ENCODE data around the gene TRAPPC12.
"Not testable (repeated sequence)": the region's sequence is repeated elsewhere in the genome, so short reads cannot be mapped to it uniquely, and the experiment has no call there.

Gene TRAPPC12

DNA sequence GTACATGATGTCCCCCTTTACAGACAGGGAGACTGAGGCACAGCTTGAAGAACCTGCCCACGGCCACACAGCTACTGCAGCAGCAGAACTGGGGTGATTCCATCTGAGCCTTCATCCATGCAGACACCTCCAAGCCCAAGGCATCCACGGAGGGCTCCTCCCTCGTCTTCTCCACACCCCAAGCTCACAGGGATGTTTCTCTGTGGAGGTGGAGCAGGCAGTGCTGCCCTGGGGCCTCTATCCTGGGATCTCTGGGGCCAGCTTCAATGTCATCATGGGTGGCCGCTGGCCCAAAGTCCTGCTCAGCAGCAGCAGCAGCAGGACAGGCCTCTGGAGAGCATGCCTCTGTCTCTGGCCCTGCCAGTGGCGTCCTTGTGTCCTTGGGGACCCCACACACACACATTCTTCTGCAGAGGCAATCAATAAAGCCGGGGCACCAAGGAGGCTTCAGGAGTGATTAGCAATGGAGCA, 108.6 kb downstream of the TRAPPC12 start:
- DNase-seq = no peak

DNA sequence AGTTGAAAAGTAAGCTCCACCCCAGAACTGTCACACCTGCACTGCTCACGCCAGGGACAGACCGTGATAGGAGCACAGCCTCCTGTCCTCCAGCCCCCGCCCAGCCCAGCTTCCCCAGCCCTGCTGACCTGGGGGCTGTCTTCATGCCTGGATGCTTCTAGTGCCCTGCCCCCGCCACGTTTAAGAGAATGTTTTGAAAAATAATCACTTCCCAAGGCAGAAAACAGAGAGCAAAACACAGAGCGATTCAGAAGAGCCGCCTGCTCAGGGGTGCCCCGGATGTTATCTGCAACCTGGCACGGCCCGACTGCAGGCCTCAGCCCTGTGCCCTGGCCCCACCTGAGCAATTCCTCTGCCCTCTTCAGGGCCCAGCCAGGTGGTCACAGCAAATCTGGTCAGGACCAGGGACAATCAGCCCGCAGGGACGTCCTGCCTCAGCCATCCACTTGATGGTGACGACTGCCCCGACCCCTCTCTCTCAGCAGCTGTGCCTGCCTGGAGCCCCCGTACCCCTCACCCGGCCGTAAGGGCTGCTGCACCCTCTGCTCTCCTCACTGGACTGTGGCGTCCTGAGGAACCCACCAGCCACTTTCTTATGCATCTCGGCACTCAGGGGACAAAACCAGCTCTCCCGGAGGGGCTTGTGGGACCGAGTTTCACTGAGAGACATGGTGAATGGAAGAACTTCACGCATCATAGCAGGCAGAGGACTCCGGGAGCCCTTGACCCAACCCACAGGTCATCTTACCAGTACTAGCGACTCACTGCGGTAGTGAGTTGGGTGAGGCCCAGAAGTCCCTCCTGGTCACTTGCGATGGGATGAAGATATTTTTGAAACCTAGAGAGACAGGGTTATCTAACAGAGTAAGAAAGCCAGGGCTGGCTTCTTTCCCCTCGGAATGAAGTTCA, 109.6 kb downstream of the TRAPPC12 start:
- no peak for DNase-seq

DNA sequence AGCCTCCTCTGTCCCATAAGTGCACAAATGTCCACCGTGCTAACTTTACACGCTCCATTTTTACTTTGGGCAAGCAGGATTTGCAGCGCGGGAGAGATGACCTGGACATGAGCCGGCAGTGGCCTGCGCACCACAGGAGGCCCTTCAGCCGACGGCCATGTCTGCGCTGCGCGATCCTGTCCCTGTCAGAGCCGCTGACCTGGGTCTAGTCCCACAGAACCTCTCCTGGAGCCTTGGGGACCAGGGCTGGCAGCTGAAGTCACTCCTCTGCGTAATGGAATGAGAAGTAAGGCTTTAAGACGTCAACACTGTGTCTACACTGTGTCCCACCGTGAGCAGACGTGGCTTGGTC, 110.2 kb downstream of the TRAPPC12 start:
- no peak for DNase-seq

DNA sequence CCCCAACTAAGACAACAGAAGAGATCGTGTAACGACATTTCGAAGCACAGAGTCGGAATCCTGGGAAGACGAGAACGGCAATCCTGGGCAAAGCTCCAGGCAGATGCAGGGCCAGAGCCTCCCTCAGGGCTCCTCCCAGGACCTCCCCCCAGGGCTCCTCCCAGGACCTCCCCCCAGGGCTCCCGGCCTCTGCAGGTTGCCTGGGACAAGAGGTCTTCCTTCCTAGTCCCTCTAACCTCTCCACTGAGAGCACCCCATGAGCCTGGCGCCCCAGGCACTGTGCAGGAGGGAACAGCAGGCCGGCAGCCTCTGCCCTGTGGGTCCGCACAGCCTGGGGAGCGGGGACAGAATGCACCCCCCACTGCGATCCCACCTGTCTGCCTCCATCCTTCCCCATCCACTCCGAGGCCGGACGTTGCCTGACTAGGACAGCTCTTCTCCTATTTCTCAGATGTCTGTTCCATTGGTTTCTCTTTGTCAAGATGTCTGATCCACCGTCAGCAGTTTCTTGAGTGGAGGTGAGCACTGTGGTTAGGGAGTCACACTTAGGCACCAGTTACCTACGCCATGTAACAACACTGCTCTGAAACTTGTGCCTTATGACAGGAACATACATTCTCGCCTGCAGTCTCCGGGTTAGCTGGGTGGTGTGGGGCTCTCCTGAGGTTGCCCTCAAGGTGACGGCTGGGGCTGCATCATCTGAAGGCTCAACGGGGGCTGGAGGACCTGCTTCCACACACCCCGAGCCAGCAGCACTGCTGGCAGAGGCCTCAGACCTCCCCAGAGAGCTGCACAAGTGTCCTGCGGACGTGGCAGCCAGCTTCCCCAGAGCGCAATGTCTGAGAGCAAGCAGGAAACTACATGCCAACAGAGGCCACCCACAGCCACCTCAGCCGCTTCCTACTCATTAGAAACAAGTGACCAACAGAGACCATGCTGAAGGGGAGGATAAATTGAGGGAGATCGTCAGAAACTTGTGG, 111.0 kb downstream of the TRAPPC12 start:
- DNase-seq = no peak

DNA sequence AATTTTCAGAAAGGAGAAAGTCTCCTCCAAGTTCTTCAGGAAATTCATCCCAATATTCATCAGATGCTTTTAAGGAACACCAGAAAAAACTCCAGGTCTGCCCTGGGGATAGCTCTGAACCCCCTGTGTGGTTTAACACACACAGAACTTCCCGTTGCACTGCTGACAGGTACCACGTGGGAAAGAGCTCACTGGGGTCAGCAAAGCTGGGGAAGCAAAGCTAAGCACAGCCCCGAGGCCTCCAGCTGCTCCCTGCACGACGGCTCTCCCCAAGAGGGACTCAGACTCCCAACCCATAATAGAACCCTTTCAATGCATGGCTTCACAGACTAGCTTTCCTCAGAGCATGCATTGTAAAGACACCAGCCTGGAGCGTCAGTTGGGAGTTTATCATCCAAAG, 111.8 kb downstream of the TRAPPC12 start:
- DNase-seq = no peak

DNA sequence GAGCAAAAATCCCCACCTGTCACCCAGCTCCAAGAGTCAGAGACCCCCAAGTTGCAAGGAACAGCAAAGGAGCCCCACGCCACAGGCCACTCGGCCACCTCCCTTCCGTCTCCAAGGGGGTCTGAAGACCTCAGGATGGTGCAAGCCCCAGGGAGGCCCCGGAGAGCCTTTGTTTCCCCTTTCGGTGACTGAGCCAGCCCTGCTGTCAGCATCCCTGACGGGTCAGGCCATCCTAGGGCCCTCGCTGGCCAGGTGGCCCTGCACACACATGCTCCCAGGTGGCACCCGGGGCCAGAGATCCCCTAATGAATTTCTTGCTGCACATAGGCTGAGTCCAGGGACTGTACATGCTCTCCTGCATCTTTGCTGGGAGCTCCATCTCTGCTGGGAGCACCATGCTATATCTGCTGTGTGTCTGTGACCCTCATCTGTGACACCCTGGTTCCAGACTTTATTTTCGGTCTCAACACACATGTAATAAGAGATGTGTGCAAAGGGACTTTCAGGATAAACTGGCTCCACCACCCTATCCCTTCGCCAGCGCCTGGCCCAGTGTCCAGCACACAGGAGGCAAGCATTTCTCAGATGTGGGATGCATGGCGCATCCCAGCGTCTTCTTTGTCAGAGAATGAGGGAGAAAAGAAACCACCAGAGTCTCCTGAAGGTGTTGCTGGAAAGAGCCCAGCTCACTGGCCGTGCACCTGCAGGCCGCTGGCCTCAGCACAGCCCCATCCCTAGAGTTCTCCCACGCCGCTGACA, 112.4 kb downstream of the TRAPPC12 start:
- DNase-seq = no peak

DNA sequence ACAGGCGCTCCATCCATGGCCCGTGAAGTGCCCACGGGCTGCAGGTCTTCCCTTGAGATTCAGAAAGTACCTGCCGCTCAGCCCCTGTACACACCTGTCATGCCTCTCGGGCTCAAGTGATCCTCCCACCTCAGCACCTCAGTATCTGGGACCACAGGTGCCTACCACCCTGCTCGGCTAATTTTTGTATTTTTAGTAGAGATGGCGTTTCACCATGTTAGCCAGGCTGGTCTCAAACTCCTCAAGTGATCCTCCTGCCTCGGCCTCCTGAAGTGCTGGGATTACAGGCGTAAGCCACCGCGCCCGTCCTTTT, 112.9 kb downstream of the TRAPPC12 start:
- DNase-seq = not testable (repeated sequence)

DNA sequence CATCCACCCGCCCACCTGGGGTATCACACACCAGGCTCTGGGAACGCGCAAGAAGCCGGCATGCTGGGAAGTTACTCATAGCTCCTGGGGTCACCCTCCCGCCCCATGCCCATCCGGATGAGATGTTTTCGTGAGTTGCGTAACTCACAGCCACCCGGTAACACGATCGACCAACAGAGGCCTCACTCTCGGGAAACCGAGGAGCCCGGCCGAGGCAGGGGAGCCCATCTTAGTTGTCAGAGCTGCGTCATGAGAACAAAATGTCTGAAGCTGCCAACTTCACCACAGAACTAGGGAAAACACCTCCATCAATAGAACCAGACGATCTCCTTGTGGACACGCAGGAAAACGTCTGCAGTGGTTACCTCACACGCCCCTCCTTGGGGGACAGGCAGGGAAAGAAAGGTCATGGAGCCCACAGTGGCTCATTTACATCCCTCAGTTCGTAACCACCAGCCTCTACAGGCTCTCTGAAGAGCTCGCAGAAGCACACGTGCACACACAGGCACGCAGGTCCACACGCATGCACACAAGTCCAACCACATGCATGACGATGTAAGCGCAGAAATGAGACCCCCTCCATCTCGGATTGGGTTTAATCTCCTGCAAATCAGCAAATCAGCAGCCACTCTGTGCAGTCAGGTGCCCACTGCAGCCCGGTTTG, 113.6 kb downstream of the TRAPPC12 start:
- no peak for DNase-seq

DNA sequence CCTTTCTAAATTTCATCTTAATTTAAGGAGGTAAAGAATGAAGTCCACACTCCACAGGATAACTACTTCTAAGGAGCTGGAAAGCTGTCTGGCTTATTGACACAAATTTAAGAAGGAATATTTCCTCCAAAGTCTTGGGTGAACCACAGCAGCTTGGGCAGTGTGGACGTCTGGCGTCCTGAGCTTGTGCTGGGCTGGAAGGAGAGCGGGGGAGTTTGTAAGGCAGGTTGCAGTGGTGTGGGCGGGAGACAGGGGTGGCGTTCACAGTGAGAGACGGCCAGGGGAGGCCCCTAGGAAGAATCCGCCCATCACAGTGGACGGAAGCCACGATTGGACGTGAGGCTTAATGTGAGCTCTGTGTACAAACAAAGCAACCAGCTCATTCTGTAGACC, 114.1 kb downstream of the TRAPPC12 start:
- DNase-seq = no peak

DNA sequence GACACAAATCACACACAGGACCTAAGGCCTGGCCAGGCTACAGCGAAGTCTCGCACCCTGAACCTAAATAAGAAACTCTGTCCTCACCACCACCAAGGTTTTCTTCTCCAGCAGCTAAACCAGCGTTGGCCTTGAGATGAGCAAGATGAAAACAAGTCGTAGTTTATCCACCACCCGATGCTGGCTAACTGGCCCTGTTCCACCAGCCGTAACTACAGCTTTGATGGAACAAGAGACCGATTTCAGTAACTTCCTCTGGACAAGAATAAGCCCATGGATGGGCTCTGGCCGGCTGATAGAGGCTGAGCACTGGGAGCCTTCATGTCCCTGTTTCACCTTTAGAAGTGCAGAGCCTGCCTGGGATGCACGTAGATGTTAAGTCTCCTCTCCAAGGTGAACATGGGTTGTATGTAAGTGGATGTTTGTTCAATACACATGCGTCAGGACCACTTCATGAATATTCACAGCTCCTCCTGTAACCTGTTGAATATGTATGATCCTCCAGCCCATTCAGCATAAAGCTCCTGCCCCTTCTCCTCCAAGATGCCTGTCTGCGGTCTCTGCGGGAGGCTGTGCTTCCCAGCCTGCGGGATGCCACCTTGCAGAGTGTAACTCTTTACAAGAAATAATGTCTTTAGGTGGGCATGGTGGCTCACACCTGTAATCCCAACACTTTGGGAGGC, 115.6 kb downstream of the TRAPPC12 start:
- DNase-seq = no peak

DNA sequence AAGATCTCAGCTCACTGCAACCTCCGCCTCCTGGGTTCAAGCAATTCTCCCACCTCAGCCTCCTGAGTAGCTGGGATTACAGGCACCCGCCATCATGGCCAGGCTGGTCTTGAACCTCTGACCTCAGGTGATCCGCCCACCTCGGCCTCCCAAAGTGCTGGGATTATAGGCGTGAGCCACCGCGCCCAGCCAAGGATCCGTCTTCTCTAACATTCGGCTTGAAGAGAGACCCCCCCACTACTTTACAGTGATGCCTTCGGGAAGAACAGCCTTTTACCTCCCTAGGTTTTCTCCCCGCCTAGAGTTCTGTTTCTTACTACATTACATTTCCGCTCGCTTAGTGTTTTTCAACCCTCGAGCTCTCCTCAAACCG, 117.2 kb downstream of the TRAPPC12 start:
- DNase-seq = not testable (repeated sequence)

DNA sequence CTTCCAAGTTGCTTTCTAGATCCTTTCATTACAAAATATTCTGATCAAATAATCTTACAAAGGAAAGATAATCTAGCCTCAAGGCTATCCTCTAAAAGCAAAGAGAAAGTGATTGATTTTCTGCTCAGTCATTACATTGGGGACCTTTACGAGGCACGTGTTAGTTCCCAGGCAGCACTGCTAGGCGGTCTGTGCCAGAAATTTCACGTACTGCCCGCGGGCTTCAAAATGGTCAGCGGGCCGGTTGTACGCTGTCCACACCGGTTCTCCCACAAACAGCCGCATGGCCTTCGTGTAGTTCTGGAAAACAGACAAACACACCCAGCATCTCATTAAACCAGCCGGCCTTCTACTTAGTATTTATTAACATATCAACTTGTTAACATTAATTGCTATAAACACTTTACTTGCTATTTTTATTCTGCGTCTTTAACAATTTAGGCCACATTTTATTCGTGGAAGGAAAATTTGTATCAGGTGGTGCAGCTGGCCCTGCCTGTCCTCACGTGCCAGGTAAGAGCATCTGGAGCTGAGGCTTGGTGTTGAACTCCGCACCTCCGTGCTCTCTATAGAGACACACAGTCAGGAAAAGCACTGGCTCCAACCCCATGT, 119.4 kb downstream of the TRAPPC12 start:
- no peak for DNase-seq

DNA sequence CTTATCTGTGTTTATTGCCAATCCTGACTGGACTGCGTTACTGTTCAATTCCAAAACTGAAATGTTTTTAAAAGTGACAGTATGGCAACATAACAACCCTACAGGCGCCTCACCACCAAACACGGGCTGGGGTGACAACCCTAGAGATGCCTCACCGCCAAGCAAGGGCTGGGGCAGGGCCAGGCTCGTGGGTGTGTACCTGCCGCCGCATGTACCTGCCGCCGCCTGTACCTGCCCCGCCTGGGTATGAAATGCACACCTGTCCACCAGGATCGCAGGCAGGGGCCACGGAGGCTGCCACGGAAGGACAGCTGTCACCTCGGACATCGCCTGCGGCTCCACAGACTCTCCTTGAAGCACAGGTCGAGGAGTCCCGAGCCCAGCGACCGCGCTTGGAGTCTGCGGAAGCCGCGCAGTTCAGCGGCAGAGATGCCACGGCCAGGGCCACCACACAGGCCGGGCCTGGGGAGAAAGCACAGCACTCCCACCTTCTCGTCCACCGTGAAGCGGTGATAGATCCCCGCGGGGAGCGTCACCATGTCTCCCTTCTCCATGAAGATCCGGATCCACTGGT, 120.9 kb downstream of the TRAPPC12 start:
- no peak for DNase-seq

DNA sequence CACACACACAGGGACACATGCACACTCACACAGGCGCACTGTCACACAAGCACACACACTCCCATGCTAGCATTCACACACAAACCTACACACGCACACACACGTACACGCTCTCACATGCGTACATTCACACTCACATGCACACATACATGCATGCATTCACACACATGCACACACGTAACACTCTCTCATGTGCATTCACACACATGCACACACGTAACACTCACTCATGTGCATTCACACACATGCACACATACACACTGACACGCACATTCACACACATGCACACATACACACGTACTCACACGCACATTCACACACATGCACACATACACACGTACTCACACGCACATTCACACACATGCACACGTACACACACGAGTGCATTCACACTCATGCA, 123.6 kb downstream of the TRAPPC12 start:
- no peak for DNase-seq

DNA sequence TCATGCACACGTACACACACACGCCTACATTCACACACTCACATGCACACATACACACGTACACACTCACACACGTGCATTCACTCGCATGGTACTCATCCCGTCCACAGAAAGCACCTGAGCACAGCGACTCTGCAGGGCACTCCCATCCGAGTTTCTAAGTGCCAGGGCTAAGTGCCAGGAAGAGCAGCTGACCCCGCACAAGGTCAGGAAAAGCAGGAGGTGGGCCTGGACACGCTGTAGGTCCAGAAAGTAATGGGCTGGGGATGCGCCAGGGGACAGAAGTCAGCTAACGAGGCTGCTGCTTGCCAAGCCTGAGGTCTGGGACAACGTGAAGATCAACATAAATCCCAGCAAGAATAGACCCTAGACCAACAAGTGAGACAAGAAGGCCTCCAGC, 124.0 kb downstream of the TRAPPC12 start:
- no peak for DNase-seq

DNA sequence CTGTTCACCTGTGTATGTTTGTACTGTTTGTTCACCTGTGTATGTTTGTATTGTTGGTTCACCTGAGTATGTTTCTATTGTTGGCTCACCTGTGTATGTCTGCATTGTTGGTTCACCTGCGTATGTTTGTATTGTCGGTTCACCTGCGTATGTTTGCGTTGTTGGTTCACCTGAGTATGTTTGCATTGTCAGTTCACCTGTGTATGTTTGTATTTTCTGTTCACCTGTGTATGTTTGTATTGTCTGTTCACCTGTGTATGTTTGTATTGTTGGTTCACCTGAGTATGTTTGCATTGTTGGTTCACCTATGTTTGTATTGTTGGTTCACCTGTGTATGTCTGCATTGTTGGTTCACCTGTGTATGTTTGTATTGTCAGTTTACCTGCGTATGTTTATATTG, 125.2 kb downstream of the TRAPPC12 start:
- no peak for DNase-seq

DNA sequence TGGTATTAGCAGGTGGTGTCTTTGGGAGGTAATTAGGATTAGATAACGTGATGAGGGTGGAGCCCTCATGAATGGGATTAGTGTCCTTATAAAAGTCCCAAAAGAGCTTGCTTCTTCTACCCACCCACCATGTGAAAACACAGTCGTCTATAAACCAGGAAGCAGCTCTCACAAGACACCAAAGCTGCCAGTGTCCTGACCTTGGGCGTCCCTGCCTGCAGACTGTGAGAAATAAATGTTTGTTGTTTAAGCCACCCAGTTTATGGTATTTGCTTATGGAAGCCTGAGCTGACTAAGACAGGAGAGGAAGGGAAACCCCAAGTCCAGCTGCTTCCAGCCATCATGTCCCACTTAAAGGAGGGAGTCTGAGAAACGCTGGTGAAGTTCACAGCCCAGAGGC, 126.3 kb downstream of the TRAPPC12 start:
- DNase-seq = no peak

DNA sequence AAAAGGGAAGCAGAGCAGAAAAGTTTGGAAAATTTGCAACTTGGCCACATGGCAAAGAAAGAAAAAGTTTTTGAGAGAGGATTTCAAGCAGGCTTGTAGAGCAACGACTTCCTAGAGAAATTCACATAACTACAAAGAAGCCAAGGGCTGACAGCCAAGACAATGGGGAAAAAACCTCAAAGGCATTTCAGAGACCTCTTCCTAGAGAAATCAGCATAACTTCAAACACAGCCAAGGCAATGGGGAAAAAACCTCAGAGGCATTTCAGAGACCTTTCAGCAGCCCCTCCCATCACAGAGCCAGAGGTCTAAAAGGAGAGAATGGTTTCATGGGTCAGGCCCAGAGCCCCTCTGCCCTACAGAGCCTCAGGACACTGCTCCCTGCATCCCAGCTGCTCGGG, 132.6 kb downstream of the TRAPPC12 start:
- no peak for DNase-seq

DNA sequence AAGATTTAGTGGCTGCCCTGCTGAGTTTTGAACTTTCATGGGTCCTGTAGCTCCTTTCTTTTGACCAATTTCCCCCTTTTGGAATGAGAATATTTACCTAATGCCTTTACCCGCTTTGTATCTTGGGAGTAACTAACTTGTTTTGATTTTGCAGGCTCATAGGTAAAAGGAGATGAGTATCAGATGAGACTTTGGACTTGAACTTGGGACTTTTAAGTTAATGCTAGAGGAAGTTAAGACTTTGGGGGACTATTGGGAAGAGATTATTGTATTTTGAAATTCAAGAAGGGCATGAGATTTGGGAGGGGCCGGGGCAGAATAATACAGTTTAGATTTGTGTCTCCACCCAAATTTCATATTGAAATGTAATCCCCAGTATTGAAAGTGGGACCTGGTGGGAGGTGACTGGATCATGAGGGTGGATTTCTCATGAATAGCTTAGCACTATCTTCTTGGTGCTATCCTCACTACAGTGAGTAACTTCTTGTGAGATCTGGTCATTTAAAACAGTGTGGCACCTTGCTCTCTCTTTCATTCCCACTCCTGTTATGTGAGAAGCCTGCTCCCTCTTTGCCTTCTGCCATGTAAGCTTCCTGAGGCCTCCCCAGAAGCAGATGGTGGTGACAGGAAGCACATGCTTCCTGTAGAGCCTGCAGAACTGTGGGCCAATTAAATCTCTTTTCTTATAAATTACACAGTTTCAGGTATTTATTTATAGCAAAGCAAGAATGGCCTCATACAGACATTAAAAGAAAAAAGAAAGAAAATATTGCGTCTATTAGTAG, 133.7 kb downstream of the TRAPPC12 start:
- no peak for DNase-seq

DNA sequence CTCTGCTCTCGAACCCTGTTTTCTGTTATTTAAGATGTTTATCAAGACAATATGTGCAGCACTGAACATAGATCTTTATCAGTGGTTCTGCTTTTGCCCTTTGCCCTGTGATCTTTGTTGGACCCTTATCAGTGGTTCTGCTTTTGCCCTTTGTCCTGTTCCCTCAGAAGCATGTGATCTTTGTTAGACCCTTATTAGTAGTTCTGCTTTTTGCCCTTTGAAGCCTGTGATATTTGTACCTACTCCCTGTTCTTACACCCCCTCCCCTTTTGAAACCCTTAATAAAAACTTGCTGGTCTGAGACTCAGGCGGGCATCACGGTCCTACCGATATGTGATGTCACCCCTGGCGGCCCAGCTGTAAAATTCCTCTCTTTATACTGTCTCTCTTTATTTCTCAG, 135.9 kb downstream of the TRAPPC12 start:
- DNase-seq = not testable (repeated sequence)
